Measurements from ENCODE around the gene STXBP6. TPM values are rescaled to one million over a fixed set of nuclear protein-coding genes. Genes with fewer than 3 reads are reported as not detected.

Gene STXBP6
- total RNA-seq, 1 experiment from 2014 or later, result not detected

DNA sequence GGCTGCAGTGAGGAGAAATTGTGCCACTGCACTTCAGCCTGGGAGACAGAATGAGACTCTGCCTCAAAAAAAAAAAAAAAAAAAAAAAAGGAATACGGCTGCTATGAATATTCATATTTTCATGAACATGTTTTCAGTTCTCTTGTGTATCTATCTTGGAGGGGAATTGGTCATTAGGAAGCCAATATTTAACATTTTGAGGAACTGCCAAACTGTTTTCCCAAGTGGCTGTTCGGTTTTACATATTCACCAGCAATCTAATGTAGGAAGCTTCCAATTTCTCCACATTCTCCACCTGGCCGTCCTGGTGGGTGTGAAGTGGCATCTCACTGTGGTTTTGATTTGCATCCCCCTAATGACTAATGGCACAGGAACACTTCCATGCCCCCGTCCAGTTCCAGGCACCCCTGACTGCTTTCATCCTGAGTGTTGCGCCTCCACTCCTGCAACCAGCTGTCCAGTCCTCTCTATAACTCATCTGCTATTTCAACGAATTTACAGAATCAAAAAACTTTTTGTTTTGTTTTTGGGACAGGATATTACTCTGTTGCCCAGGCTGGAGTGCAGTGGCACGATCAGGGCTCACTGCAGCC is 5.7 kb downstream of the STXBP6 start:
- CTCF ChIA-PET, result interaction anchor here (0.7 kb wide), 1 partner anchor 1548 kb away, joined by 10 read pairs; no protein-coding TSS in a partner anchor
- in situ Hi-C loops (cut with HindIII; ENCODE audit: low pct_unique_long_range_greater_than_20kb, low sequenced_read_pairs), result no loop called here
- POLR2A ChIA-PET, result no interaction called here

DNA sequence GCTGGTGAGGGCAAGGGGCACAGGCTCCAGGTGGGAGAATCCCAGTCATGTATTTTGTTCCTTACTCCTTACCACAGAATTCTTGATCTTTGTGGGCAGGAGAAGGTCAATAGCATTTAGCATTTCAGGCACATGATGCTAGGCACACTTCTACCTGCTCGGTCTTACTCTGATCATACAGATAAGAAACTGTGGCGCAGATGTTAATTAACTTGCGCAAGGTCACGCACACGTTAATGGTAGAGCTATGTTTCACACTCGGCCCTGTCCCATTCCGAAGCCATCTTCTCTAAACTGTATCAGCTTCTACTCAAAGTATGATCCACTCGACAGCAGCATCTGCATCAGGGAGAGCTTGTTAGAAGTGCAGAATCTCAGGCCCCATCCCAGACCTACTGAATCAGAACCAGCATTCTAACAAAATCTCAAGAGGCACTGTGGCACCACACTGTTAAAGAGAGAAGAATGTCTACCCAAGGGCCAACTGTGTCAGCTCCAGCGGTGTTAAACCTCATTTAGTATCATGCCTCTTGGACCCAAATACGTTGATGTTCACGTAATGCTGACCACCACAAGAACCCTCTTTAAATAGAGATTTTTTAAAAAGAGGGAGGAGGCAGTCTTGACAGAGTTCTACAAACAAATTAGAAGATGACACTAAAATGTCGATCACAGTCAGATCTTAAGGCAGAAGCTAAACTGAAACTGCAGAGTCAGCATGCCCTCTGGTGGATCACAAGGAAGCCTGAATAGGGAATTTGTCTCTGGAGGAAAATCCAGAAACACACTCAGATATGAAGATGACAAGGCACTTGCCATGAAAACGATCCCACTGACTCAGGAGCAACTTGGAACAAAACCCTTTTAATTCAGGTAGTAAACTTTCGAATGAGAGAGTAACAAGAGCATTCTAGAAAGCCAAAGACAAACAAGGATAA is 7.3 kb downstream of the STXBP6 start:
- no peak for DNase-seq (ENCODE audit: low read depth, low spot score)
- Histone ChIP-seq H3K4me1 (ENCODE audit: control insufficient read depth, insufficient read depth, low read length) (no peaks in the 10 kb centered on the region), H3K9me3 (ENCODE audit: control insufficient read depth, insufficient read depth, low read depth, low read length) (no peaks in the 10 kb centered on the region), H3K4me3 (ENCODE audit: low read depth in 2 of 2, low read length in 2 of 2) (no peak overlapping the region), H3K27ac (ENCODE audit: low read length) (no peak overlapping the region), H3K27me3 (ENCODE audit: control insufficient read depth, insufficient read depth, low read length) (no peaks in the 10 kb centered on the region), H3K36me3 (ENCODE audit: control insufficient read depth, insufficient read depth, low read length) (no peaks in the 10 kb centered on the region)
- TF ChIP-seq, protein P1, sequence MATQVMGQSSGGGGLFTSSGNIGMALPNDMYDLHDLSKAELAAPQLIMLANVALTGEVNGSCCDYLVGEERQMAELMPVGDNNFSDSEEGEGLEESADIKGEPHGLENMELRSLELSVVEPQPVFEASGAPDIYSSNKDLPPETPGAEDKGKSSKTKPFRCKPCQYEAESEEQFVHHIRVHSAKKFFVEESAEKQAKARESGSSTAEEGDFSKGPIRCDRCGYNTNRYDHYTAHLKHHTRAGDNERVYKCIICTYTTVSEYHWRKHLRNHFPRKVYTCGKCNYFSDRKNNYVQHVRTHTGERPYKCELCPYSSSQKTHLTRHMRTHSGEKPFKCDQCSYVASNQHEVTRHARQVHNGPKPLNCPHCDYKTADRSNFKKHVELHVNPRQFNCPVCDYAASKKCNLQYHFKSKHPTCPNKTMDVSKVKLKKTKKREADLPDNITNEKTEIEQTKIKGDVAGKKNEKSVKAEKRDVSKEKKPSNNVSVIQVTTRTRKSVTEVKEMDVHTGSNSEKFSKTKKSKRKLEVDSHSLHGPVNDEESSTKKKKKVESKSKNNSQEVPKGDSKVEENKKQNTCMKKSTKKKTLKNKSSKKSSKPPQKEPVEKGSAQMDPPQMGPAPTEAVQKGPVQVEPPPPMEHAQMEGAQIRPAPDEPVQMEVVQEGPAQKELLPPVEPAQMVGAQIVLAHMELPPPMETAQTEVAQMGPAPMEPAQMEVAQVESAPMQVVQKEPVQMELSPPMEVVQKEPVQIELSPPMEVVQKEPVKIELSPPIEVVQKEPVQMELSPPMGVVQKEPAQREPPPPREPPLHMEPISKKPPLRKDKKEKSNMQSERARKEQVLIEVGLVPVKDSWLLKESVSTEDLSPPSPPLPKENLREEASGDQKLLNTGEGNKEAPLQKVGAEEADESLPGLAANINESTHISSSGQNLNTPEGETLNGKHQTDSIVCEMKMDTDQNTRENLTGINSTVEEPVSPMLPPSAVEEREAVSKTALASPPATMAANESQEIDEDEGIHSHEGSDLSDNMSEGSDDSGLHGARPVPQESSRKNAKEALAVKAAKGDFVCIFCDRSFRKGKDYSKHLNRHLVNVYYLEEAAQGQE (IDR thresholded peaks at IDR 0.05; ENCODE audit: insufficient read depth in 1 of 2, low read depth in 2 of 2, low read length in 1 of 2), result no peak
- TF ChIP-seq POLR2AphosphoS5 (IDR thresholded peaks at IDR 0.05; ENCODE audit: low read depth, low read length) (no peak), TCF7L2 (IDR thresholded peaks at IDR 0.05; ENCODE audit: low read depth, low read length) (no peak), SIN3A (IDR thresholded peaks at IDR 0.05; ENCODE audit: borderline replicate concordance, insufficient read depth, low read depth, low read length) (no peak)
- TF ChIP-seq, protein P2, sequence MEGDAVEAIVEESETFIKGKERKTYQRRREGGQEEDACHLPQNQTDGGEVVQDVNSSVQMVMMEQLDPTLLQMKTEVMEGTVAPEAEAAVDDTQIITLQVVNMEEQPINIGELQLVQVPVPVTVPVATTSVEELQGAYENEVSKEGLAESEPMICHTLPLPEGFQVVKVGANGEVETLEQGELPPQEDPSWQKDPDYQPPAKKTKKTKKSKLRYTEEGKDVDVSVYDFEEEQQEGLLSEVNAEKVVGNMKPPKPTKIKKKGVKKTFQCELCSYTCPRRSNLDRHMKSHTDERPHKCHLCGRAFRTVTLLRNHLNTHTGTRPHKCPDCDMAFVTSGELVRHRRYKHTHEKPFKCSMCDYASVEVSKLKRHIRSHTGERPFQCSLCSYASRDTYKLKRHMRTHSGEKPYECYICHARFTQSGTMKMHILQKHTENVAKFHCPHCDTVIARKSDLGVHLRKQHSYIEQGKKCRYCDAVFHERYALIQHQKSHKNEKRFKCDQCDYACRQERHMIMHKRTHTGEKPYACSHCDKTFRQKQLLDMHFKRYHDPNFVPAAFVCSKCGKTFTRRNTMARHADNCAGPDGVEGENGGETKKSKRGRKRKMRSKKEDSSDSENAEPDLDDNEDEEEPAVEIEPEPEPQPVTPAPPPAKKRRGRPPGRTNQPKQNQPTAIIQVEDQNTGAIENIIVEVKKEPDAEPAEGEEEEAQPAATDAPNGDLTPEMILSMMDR (IDR thresholded peaks at IDR 0.05), result peak; percentile 17; the same call in 1 of the 2 replicates
- POLR2A ChIA-PET, result no interaction called here
- in situ Hi-C loops (cut with HindIII; ENCODE audit: low pct_unique_long_range_greater_than_20kb, low sequenced_read_pairs), result no loop called here
- no TSS peak for BruUV-seq (replicated peaks)
- CTCF ChIA-PET, result no interaction called here
- intact Hi-C loops (cut with micrococcal nuclease; ENCODE audit: unreplicated experiment), result loop anchor here (10.0 kb wide), 1 partner anchor 238 kb away; no protein-coding TSS in a partner anchor
- ATAC-seq, result no peak

More for the DNA sequence above, 5.7 kb downstream of the STXBP6 start:
- H3K36me3 ChIP-seq (ENCODE audit: control insufficient read depth, insufficient read depth, low read length), result no peaks in the 10 kb centered on the region
- no TSS peak for BruUV-seq (replicated peaks)
- DNase-seq (ENCODE audit: low read depth, low spot score) (no peak), ATAC-seq (no peak)
- no peaks in the 10 kb centered on the region for H3K9me3 ChIP-seq (ENCODE audit: control insufficient read depth, insufficient read depth, low read depth, low read length)
- peaks cover 4% of the 10 kb centered on the region; the same call in 1 of the 2 replicates for H3K27me3 ChIP-seq (ENCODE audit: control insufficient read depth, insufficient read depth, low read length)
- intact Hi-C loops (cut with micrococcal nuclease; ENCODE audit: unreplicated experiment), result loop anchor here (10.0 kb wide), 1 partner anchor 239 kb away; no protein-coding TSS in a partner anchor
- H3K4me3 ChIP-seq (ENCODE audit: low read depth in 2 of 2, low read length in 2 of 2), result no peak overlapping the region
- H3K4me1 ChIP-seq (ENCODE audit: control insufficient read depth, insufficient read depth, low read length), result no peaks in the 10 kb centered on the region
- TF ChIP-seq, protein P2 (IDR thresholded peaks at IDR 0.05), result no peak
- no peak for TF ChIP-seq POLR2AphosphoS5 (IDR thresholded peaks at IDR 0.05; ENCODE audit: low read depth, low read length)
- TF ChIP-seq SIN3A (IDR thresholded peaks at IDR 0.05; ENCODE audit: borderline replicate concordance, insufficient read depth, low read depth, low read length), result no peak
- no peak for TF ChIP-seq TCF7L2 (IDR thresholded peaks at IDR 0.05; ENCODE audit: low read depth, low read length)
- TF ChIP-seq, protein P1 (IDR thresholded peaks at IDR 0.05; ENCODE audit: insufficient read depth in 1 of 2, low read depth in 2 of 2, low read length in 1 of 2), result no peak
- no peak overlapping the region for H3K27ac ChIP-seq (ENCODE audit: low read length)
